ENCODE results near the gene FARP1. TPM values are rescaled to one million over a fixed set of nuclear protein-coding genes. Genes with fewer than 3 reads are reported as not detected.

Gene FARP1
- total and polyA plus RNA-seq, 2 of the 13 experiments (the other 11 are each of a cell fraction or from before 2014, with no cell fraction given) = 70.6 to 126 TPM

DNA sequence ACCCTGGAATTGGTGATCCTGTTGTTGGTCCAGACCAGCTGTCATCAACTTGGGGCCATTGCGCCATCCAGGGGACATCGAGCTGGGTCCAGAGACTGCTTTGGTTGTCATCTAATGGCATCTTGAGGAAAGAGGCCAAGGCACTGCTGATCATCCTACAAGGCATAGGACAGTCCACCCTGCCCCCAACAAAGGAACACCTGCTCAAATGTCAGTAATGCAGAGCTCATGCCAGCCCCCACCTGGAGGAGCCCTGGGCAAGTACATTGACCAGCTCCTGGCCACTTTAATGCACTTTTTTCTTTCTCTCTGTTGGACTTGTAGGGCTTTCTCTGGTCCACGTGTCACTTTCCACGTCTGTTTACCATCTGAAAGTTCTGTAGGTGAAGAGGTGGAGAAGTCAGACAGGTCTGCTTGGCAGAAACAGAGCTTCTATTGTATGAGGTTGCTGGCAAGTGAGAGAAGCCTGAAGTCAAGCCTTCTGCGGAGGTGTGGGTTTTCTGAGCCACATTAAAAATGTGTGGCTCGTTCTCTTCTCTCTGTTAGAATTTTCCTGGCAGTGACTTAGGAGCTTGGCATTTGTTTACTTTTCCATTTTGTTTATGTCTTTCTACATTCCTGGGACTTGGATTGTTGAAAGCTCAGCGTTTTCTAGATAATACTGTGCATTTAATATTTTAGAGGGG, 158.2 kb downstream of the FARP1 start (continued):
- TF ChIP-seq, protein P1, sequence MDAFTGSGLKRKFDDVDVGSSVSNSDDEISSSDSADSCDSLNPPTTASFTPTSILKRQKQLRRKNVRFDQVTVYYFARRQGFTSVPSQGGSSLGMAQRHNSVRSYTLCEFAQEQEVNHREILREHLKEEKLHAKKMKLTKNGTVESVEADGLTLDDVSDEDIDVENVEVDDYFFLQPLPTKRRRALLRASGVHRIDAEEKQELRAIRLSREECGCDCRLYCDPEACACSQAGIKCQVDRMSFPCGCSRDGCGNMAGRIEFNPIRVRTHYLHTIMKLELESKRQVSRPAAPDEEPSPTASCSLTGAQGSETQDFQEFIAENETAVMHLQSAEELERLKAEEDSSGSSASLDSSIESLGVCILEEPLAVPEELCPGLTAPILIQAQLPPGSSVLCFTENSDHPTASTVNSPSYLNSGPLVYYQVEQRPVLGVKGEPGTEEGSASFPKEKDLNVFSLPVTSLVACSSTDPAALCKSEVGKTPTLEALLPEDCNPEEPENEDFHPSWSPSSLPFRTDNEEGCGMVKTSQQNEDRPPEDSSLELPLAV (CRISPR knock-in tag; conservative IDR thresholded peaks at IDR 0.05; ENCODE audit: low read depth) = no peak
- TF ChIP-seq ZNF772 (CRISPR knock-in tag; IDR thresholded peaks at IDR 0.05) = 0 out of 2 replicates have a peak, but pooled peaks have one; percentile 39
- TF ChIP-seq SOX13 (IDR thresholded peaks at IDR 0.05) = no peak
- TF ChIP-seq SOX13 (CRISPR knock-in tag; conservative IDR thresholded peaks at IDR 0.05 in 1 of 2, IDR thresholded peaks at IDR 0.05 in 1 of 2) = peak in 1 of 2 experiments; percentile 65; a peak in 2 of 4 replicates
- TF ChIP-seq KLF15 (CRISPR knock-in tag; IDR thresholded peaks at IDR 0.05; ENCODE audit: borderline replicate concordance) = no peak
- TF ChIP-seq, protein P2, sequence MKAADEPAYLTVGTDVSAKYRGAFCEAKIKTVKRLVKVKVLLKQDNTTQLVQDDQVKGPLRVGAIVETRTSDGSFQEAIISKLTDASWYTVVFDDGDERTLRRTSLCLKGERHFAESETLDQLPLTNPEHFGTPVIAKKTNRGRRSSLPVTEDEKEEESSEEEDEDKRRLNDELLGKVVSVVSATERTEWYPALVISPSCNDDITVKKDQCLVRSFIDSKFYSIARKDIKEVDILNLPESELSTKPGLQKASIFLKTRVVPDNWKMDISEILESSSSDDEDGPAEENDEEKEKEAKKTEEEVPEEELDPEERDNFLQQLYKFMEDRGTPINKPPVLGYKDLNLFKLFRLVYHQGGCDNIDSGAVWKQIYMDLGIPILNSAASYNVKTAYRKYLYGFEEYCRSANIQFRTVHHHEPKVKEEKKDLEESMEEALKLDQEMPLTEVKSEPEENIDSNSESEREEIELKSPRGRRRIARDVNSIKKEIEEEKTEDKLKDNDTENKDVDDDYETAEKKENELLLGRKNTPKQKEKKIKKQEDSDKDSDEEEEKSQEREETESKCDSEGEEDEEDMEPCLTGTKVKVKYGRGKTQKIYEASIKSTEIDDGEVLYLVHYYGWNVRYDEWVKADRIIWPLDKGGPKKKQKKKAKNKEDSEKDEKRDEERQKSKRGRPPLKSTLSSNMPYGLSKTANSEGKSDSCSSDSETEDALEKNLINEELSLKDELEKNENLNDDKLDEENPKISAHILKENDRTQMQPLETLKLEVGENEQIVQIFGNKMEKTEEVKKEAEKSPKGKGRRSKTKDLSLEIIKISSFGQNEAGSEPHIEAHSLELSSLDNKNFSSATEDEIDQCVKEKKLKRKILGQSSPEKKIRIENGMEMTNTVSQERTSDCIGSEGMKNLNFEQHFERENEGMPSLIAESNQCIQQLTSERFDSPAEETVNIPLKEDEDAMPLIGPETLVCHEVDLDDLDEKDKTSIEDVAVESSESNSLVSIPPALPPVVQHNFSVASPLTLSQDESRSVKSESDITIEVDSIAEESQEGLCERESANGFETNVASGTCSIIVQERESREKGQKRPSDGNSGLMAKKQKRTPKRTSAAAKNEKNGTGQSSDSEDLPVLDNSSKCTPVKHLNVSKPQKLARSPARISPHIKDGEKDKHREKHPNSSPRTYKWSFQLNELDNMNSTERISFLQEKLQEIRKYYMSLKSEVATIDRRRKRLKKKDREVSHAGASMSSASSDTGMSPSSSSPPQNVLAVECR (CRISPR knock-in tag; IDR thresholded peaks at IDR 0.05; ENCODE audit: borderline replicate concordance) = peak; percentile 64; the same call in 1 of the 2 replicates
- no peak for TF ChIP-seq ZNF234 (CRISPR knock-in tag; conservative IDR thresholded peaks at IDR 0.05)
- no peak for TF ChIP-seq CCDC6 (CRISPR knock-in tag; IDR thresholded peaks at IDR 0.05)
- no peak for TF ChIP-seq TCF12 (IDR thresholded peaks at IDR 0.05)
- TF ChIP-seq TCF12 (CRISPR knock-in tag; IDR thresholded peaks at IDR 0.05) = no peak
- no peak for TF ChIP-seq ZNF431 (CRISPR knock-in tag; IDR thresholded peaks at IDR 0.05; ENCODE audit: borderline replicate concordance, low read depth)
- no peak for TF ChIP-seq ZNF567 (CRISPR knock-in tag; IDR thresholded peaks at IDR 0.05; ENCODE audit: borderline replicate concordance)
- TF ChIP-seq, protein P3, sequence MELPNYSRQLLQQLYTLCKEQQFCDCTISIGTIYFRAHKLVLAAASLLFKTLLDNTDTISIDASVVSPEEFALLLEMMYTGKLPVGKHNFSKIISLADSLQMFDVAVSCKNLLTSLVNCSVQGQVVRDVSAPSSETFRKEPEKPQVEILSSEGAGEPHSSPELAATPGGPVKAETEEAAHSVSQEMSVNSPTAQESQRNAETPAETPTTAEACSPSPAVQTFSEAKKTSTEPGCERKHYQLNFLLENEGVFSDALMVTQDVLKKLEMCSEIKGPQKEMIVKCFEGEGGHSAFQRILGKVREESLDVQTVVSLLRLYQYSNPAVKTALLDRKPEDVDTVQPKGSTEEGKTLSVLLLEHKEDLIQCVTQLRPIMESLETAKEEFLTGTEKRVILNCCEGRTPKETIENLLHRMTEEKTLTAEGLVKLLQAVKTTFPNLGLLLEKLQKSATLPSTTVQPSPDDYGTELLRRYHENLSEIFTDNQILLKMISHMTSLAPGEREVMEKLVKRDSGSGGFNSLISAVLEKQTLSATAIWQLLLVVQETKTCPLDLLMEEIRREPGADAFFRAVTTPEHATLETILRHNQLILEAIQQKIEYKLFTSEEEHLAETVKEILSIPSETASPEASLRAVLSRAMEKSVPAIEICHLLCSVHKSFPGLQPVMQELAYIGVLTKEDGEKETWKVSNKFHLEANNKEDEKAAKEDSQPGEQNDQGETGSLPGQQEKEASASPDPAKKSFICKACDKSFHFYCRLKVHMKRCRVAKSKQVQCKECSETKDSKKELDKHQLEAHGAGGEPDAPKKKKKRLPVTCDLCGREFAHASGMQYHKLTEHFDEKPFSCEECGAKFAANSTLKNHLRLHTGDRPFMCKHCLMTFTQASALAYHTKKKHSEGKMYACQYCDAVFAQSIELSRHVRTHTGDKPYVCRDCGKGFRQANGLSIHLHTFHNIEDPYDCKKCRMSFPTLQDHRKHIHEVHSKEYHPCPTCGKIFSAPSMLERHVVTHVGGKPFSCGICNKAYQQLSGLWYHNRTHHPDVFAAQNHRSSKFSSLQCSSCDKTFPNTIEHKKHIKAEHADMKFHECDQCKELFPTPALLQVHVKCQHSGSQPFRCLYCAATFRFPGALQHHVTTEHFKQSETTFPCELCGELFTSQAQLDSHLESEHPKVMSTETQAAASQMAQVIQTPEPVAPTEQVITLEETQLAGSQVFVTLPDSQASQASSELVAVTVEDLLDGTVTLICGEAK (IDR thresholded peaks at IDR 0.05) = no peak
- TF ChIP-seq, protein P3 (CRISPR knock-in tag; IDR thresholded peaks at IDR 0.05) = no peak; the same call in 1 of the 2 replicates

Data from HepG2 (cell line).